Retinal pigment epithelial cell (primary cell): ENCODE data around the gene POLR1B.
"Not testable (repeated sequence)": the region's sequence is repeated elsewhere in the genome, so short reads cannot be mapped to it uniquely, and the experiment has no call there.

Source experiments
- DNase-seq: peaks from one replicate; pipeline ENCODE4 v3.0.0-alpha.2; 2010; ENCODE audit warnings: low read depth
- H3K4me3 ChIP-seq: 2 replicates; pipeline ENCODE4 v1.5.1; 2011; ENCODE audit warnings: mild to moderate bottlenecking, low read length, control low read depth, moderate library complexity
- CTCF ChIP-seq: conservative IDR thresholded peaks from 2 replicates; pipeline ENCODE4 v1.5.1; 2011; ENCODE audit warnings: low read depth, low read length, control low read depth, inconsistent platforms

Gene POLR1B

GRCh38 chr2:112614201-112614840 is 72.1 kb downstream of the POLR1B start:
- TF ChIP-seq CTCF = no peak

GRCh38 chr2:112615051-112615450 is 72.8 kb downstream of the POLR1B start:
- TF ChIP-seq CTCF = no peak
- no peak overlapping the region for H3K4me3 ChIP-seq
- DNase-seq = no peak

More at GRCh38 chr2:112614201-112614840, 72.1 kb downstream of the POLR1B start:
- no peak for DNase-seq
- H3K4me3 ChIP-seq = no peak overlapping the region

- not testable (repeated sequence) for DNase-seq, H3K4me3 ChIP-seq
These were observed 73.5 kb downstream of the POLR1B start for GRCh38 chr2:112615798-112616197.

GRCh38 chr2:112618383-112618782 is 76.1 kb downstream of the POLR1B start:
- TF ChIP-seq CTCF = no peak
- H3K4me3 ChIP-seq = no peak overlapping the region
- DNase-seq = no peak

- no peak for DNase-seq
- H3K4me3 ChIP-seq = no peak overlapping the region
- TF ChIP-seq CTCF = no peak
These were observed 79.7 kb downstream of the POLR1B start for GRCh38 chr2:112621790-112622527.

GRCh38 chr2:112622528-112622849 is 80.2 kb downstream of the POLR1B start:
- H3K4me3 ChIP-seq = no peak overlapping the region
- TF ChIP-seq CTCF = no peak
- DNase-seq = no peak

GRCh38 chr2:112623913-112624777 is 81.9 kb downstream of the POLR1B start:
- no peak for DNase-seq
- H3K4me3 ChIP-seq = no peak overlapping the region
- TF ChIP-seq CTCF = no peak
